Inflammatory macrophage treated with lipopolysaccharide for 4 hours (primary cell): ENCODE results near the gene NUP107.
"Not testable (repeated sequence)": the region's sequence is repeated elsewhere in the genome, so short reads cannot be mapped to it uniquely, and the experiment has no call there.

Experiments
- DNase-seq: peaks from one replicate; pipeline ENCODE4 v3.0.0-alpha.2; 2020

The NUP107 gene

GRCh38 chr12:68686595-68687521 lies at the start of gene NUP107:
TSS of gene NUP107 (plus strand) at chr12:68686978. CDS start at chr12:68687066, 88 bp downstream.
- peak; percentile 98 for DNase-seq

DNA sequence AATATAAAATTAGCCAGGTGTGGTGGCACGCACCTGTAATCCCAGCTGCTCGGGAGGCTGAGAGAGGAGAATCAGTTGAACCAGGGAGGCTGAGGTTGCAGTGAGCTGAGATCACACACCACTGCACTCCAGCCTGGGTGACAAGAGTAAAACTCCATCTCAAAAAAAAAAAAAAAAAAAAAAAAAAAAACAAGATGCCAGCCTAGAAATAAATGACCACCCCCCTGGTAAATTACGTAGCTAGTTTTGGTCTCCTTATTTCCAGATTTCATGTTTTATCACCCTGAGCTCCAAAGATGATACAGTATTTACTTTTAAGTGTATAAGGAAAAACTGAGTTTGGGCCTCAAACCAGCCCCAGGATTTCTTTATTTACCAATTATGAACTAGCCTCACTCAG lies 49.3 kb upstream of the NUP107 start:
- DNase-seq: not testable (repeated sequence)

- no peak for DNase-seq
These were observed 48.6 kb upstream of the NUP107 start for GRCh38 chr12:68638171-68638570.

- no peak for DNase-seq
These were observed 47.9 kb upstream of the NUP107 start for GRCh38 chr12:68638721-68639395.

DNA sequence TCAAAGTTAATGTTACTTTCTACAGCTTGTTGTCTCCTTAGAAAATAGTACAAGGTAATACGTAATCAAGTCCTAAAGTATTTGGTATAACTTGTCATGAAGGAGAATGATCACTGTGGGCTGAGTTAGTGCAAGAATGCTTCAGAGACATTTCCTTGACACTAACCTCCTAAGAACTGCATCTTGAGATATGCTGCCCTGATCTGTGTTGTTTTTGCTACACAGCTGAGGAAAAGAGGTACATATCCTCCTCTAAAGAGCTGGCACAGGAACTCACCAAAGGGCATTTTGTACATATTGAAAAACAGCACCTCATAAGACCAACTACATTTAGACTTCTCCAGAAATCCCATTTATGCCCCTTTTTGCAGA lies 47.4 kb upstream of the NUP107 start:
- no peak for DNase-seq

- DNase-seq: peak; percentile 41
These were observed 45.6 kb upstream of the NUP107 start for GRCh38 chr12:68641138-68641537.

DNA sequence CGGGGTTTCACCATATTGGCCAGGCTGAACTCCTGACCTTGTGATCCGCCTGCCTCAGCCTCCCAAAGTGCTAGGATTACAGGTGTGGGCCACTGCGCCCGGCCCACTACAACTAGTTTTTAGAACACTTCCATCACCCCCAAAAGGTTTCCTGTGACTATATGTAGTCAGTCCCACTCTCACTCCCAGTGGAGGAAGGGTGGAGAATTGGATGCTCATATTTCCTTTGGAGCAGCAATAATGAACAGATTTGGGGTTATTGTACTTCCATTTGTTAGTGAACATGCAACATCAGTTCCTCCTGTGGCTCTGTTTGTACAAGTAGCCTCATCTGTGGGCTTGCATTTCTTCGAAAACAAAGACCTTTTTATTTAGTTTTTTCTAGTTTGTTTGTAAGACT lies 40.3 kb upstream of the NUP107 start:
- no peak for DNase-seq

- no peak for DNase-seq
These were observed 39.3 kb upstream of the NUP107 start for GRCh38 chr12:68647507-68647906.

DNA sequence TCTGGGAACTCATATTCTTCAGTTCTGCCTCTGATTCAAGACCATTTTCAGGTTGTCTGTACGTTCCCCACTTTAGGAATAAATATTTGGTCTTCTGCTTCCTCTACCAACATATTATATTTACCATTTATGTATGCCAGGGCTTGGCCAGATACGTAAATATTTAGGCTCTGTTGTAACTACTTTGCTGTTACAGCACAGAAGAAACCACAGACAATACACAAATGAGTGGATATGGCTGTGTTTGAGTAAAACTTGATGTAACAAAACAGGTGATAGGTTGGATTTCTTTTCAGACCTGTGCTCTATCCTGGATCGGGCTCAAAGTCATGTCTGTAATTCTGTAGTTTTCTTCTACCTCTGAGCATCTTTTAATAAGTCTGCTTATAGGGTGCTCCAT lies 38.6 kb upstream of the NUP107 start:
- no peak for DNase-seq

GRCh38 chr12:68665016-68665569 lies 21.7 kb upstream of the NUP107 start:
- no peak for DNase-seq

- DNase-seq: no peak
These were observed 19.5 kb upstream of the NUP107 start for GRCh38 chr12:68667291-68667690.

DNA sequence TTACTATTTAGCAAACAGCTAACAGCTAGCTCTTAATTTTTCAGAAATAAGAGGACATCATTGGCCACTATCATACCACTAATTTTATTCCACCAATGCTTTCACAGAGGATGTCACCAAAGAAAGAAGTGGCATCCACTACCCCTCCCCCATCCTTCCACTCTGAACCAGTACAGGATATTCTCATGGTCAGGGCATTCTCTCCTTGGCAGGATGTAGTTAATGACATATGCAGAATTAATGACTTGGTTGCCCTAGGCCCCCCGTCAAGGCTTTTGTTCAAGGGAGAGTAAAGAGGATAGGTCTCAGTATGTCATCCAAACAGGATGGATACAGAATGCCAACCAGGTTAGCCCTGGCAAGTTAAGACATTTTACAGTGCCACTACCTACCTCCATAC lies 18.9 kb upstream of the NUP107 start:
- no peak for DNase-seq

- DNase-seq: no peak
These were observed 15.6 kb upstream of the NUP107 start for GRCh38 chr12:68671179-68671578.

DNA sequence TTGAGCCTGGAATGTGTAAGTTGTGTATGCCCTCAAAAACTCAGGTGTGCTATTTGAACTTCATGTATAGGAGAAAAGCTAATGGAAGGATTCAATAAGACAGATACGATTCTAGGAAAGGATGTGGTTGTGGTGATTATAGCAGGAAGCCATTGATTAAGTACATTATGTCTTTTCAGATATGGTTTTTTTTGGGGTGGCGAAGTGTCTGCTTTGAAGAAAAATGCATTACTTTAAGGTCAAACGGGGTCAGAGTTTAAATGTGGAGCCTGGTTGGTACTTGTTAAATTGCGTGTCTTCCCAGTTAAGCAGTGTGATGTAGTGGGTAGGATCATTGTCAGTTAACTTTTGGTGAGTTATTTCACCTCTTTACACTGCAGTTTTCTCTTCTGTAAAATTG lies 13.0 kb upstream of the NUP107 start:
- no peak for DNase-seq

DNA sequence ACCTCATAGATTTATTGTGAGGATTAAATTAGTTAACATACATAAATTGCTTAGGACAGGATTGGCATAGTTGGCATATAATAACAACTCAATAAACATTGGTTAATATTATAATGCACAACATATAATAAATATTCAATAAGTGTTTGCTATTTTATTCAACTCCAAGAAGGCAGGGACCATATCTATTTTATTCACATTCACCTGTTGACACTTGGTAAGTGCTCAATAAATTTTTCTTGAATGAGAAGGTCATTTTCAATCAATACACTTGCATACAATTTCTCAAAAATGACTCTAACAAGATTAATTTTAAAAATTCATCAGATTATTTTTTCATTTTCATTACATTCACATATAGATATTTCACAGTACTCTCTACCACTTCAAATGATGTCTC lies 12.4 kb upstream of the NUP107 start:
- DNase-seq: no peak

GRCh38 chr12:68675101-68675842 lies 11.5 kb upstream of the NUP107 start:
- no peak for DNase-seq

- not testable (repeated sequence) for DNase-seq
These were observed 9.9 kb upstream of the NUP107 start for GRCh38 chr12:68676854-68677253.

- no peak for DNase-seq
These were observed 550 bp upstream of the NUP107 start for GRCh38 chr12:68686262-68686594.

GRCh38 chr12:68695454-68695853 lies 8.7 kb downstream of the NUP107 start:
- DNase-seq: no peak

DNA sequence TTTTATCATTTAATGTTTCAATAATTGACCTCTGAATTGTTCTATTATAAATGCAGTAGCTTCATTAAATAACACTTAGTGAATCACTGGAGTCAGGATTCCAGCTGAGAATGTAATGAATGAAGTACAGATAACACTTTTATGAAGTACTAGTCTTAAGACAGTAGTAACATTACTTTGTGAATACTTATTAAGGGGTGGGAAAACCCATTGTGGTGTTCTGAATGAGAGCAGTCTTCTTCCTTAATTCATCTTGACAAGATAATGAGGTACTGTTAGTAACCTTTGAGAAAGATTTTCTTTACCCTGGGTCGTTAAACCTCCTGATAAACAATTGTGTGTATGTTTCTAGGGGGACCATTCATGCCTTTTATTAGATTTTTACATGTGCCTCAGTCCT lies 12.7 kb downstream of the NUP107 start:
- no peak for DNase-seq

DNA sequence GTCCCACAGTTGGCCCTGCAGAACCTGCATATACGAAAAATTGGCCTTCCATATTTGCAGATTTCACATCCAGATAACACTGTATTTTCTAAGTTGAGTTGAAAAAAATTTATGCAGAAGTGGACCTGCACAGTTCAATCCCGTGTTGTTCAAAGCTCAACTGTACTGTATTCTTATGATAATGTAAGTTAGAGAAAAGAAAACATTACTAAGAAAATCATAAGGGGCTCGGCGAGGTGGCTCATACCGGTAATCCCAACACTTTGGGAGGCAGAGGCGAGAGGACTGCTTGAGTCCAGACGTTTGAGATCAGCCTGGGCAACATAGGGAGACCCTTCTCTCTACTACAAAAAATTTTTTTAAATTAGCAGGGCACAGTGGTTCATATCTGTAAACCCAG lies 41.0 kb downstream of the NUP107 start:
- no peak for DNase-seq

DNA sequence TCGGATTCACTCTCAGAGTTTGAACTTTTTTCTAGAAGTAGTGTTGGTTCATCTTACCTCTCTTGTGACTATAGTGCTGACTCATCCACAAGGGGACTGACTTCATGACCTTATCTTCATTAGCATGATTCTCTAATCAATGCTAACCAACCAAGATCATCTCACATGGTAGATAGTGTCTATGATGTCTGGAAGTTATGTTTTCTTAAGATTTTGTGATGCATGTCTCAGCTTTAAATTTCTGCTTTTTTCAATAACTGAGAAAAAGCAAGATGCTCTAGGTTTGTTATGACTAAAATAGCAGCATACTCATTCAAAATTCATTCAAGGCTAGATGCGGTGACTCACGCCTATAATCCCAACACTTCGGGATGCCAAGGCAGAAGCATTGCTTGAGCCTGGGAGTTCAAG lies 46.9 kb downstream of the NUP107 start:
- no peak for DNase-seq

- DNase-seq: no peak
These were observed 53.1 kb downstream of the NUP107 start for GRCh38 chr12:68739891-68740290.
